Thyroid gland (tissue), 4 donors: ENCODE data around the gene LAMA2. TPM values are rescaled to one million over a fixed set of nuclear protein-coding genes. Genes with fewer than 3 reads are reported as not detected.
"Not testable (repeated sequence)": the region's sequence is repeated elsewhere in the genome, so short reads cannot be mapped to it uniquely, and the experiment has no call there.

Source experiments
- DNase-seq, 2 donors: peaks; one replicate each; pipeline ENCODE4 v3.0.0-alpha.2; 2019
- H3K27ac ChIP-seq, 3 donors: fragments of 200-600 bp; sonication (generic); 1 replicate in 2 of 3; 2 replicates in 1 of 3; pipeline ENCODE4 v1.5.1; 2016 to 2019; ENCODE audit warnings: mild to moderate bottlenecking in 1 of 3, moderate library complexity in 1 of 3
- H3K27me3 ChIP-seq: fragments of 200-600 bp; sonication (generic); one replicate; pipeline ENCODE4 v1.5.1; 2019
- H3K36me3 ChIP-seq, 2 donors: fragments of 200-600 bp; sonication (generic); one replicate each; pipeline ENCODE4 v1.5.1; 2016 to 2019
- H3K4me1 ChIP-seq, 2 donors: fragments of 200-600 bp; sonication (generic); one replicate each; pipeline ENCODE4 v1.5.1; 2017 to 2019
- H3K4me3 ChIP-seq, 3 donors: fragments of 200-600 bp; sonication (generic); replicated peaks in 1 of 3; 1 replicate in 2 of 3; 2 replicates in 1 of 3; pipeline ENCODE4 v1.5.1; 2016; ENCODE audit warnings: mild to moderate bottlenecking in 1 of 3
- H3K9me3 ChIP-seq: fragments of 200-600 bp; sonication (generic); one replicate; pipeline ENCODE4 v1.5.1; 2017
- CTCF ChIP-seq, 6 experiments: fragments of 200-600 bp in 3 of 6; fragments of 450-650 bp in 3 of 6; sonication (generic) in 3 of 6; IDR thresholded peaks; one replicate each; pipeline ENCODE4 v1.5.1; 2016 to 2019; ENCODE audit warnings: antibody characterized with exemption in 6 of 6, mild to moderate bottlenecking in 2 of 6, inconsistent platforms in 1 of 6, moderate library complexity in 1 of 6
- POLR2A ChIP-seq, 2 donors: fragments of 450-650 bp; IDR thresholded peaks; one replicate each; pipeline ENCODE4 v1.6.1; 2017; ENCODE audit warnings: antibody characterized with exemption in 2 of 2, mild to moderate bottlenecking in 2 of 2, moderate library complexity in 1 of 2
- WGBS, 2 donors: methylation state at CpG; one replicate each; pipeline ENCODE4 v1.1.5; 2017; 5-methylcytosine and 5-hydroxymethylcytosine counted together
- intact Hi-C: fragments of 100-400 bp; cut with DNase I; formaldehyde crosslinking; loops from one replicate; pipeline ENCODE4 v1.15.1; 2023
- total RNA-seq, 4 donors: library from RNA; depleted of rRNA; stranded (reverse); fragments of >200 nt; gene quantifications; one replicate each; pipeline ENCODE4 v1.2.3, GENCODE V29; 2016

The LAMA2 gene
- total RNA-seq, 4 donors from 2014 or later, result 41.4 to 117 (median 78.9) TPM

DNA sequence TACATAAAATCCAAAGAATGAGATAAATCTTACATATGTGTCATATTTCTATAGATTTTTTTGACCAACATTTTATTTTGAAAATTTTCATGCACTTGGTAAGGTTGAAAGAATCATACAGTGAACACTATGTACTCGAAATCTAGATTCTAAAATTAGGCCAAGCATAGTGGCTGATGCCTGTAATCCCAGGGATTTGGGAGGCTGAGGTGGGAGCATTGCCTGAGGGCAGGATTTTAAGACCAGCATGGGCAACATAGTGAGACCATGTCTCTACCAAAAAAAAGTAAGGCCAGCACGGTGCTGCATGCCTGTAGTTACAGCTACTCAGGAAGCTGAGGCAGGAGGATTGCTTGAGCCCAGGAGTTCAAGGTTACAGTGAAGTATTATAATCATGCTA lies 158.6 kb downstream of the LAMA2 start:
- Histone ChIP-seq H3K27me3 (no peaks in the 10 kb centered on the region), H3K36me3 (no peaks in the 10 kb centered on the region), H3K4me3 (no peak overlapping the region), H3K9me3 (no peaks in the 10 kb centered on the region), H3K27ac (no peak overlapping the region), H3K4me1 (no peaks in the 10 kb centered on the region)
- 88% methylated on average over 2 of the region's 2 CpGs for WGBS, 2 donors
- intact Hi-C loops, result no loop called here
- DNase-seq, result no peak
- TF ChIP-seq CTCF (IDR thresholded peaks at IDR 0.05) (no peak), POLR2A (IDR thresholded peaks at IDR 0.05) (no peak)

GRCh38 chr6:129046526-129046925 lies 163.6 kb downstream of the LAMA2 start:
- no peak overlapping the region for H3K27ac ChIP-seq
- intact Hi-C loops, result no loop called here
- no peaks in the 10 kb centered on the region for H3K4me1 ChIP-seq
- no peaks in the 10 kb centered on the region for H3K9me3 ChIP-seq
- no peaks in the 10 kb centered on the region for H3K27me3 ChIP-seq
- WGBS, 2 donors, result 89 to 93% methylated on average over 2 of the region's 2 CpGs
- TF ChIP-seq CTCF (IDR thresholded peaks at IDR 0.05) (no peak), POLR2A (IDR thresholded peaks at IDR 0.05) (no peak)
- H3K36me3 ChIP-seq, result no peaks in the 10 kb centered on the region
- DNase-seq, result no peak
- no peak overlapping the region for H3K4me3 ChIP-seq

GRCh38 chr6:129047834-129048233 lies 164.9 kb downstream of the LAMA2 start:
- Histone ChIP-seq H3K4me3 (no peak overlapping the region), H3K36me3 (no peaks in the 10 kb centered on the region), H3K4me1 (no peaks in the 10 kb centered on the region), H3K27me3 (no peaks in the 10 kb centered on the region), H3K27ac (no peak overlapping the region), H3K9me3 (no peaks in the 10 kb centered on the region)
- 85 to 90% methylated on average over 3 of the region's 3 CpGs for WGBS, 2 donors
- intact Hi-C loops, result no loop called here
- no peak for DNase-seq
- TF ChIP-seq CTCF (IDR thresholded peaks at IDR 0.05) (no peak), POLR2A (IDR thresholded peaks at IDR 0.05) (no peak)

DNA sequence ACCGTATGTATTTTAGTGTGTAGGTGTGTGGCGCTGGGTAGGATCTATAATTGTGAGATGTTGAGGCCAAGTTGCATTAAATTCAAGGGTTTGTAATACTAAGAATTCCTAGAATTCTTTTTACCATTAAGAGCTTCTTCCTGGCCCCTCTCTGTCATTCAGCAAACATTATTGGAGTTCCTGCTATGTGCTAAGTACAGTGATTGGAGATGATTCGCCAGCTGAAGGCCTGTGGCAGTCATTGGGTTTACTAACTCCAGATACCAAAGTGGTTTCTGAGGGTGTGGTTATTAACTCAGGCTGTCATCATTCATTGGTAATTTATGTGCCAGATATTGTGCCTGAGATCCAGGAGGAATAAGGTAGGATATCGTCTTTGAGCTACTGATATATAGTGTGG lies 167.1 kb downstream of the LAMA2 start:
- H3K4me1 ChIP-seq, result no peaks in the 10 kb centered on the region
- no peak overlapping the region for H3K4me3 ChIP-seq
- H3K9me3 ChIP-seq, result no peaks in the 10 kb centered on the region
- DNase-seq, result no peak
- no peaks in the 10 kb centered on the region for H3K27me3 ChIP-seq
- TF ChIP-seq POLR2A (IDR thresholded peaks at IDR 0.05) (no peak), CTCF (IDR thresholded peaks at IDR 0.05) (no peak)
- intact Hi-C loops, result no loop called here
- WGBS, 2 donors, result 87 to 95% methylated on average over 4 of the region's 4 CpGs
- H3K36me3 ChIP-seq, result no peaks in the 10 kb centered on the region
- H3K27ac ChIP-seq, result no peak overlapping the region

GRCh38 chr6:129053143-129053542 lies 170.2 kb downstream of the LAMA2 start:
- not testable (repeated sequence) for H3K27ac ChIP-seq, DNase-seq
- WGBS, 2 donors, result 95 to 98% methylated on average over 13 of the region's 13 CpGs

GRCh38 chr6:129055796-129056195 lies 172.9 kb downstream of the LAMA2 start:
- no peak overlapping the region for H3K27ac ChIP-seq
- H3K27me3 ChIP-seq, result no peaks in the 10 kb centered on the region
- H3K9me3 ChIP-seq, result no peaks in the 10 kb centered on the region
- TF ChIP-seq POLR2A (IDR thresholded peaks at IDR 0.05), result no peak
- no peak for TF ChIP-seq CTCF (IDR thresholded peaks at IDR 0.05)
- no peaks in the 10 kb centered on the region for H3K4me1 ChIP-seq
- no peak overlapping the region for H3K4me3 ChIP-seq
- 67 to 69% methylated on average over 3 of the region's 3 CpGs for WGBS, 2 donors
- intact Hi-C loops, result no loop called here
- no peak for DNase-seq
- no peaks in the 10 kb centered on the region for H3K36me3 ChIP-seq

More at GRCh38 chr6:129053143-129053542, 170.2 kb downstream of the LAMA2 start:
- H3K4me3 ChIP-seq, intact Hi-C loops, H3K9me3 ChIP-seq, H3K4me1 ChIP-seq, H3K36me3 ChIP-seq, H3K27me3 ChIP-seq: not testable (repeated sequence)
